Measurements from ENCODE around the gene SNCA. TPM values are rescaled to one million over a fixed set of nuclear protein-coding genes. Genes with fewer than 3 reads are reported as not detected.

The SNCA gene
- total RNA-seq, 1 donor from 2014 or later = not detected

DNA sequence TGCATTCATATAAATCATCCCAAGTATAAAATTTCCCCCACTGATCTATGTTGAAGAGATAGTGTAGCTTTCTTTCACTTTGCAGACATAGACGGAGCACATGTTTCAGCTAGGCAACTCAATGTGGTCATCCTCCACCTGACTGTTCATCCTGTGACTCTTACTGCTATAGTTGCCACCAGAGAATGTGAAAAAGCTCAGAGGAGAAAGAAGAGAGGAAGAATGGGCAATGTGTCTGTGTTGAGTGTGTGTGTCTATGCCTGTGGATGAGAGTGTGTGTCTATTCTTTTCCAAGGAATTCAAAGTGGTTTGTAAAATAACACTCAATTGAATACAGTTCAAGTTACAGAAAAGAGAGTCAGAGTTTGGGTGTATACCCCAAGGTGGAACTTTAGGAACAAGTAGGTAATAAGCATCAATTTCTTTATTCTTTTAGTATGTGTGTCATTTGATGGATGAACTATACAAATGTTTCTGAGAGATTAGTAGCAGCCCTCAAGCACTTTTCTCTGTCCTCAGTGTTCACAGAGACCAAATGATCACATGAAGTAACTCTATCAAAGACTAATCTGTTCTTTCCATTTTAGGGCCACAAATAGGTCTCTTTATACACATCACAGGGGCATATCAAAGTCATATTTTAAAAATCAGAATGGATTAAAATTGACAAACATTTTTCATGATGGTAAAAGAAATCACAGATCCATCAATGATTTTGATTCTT is 2.3 kb downstream of the SNCA start:
- Histone ChIP-seq H3K4me3 (no peak overlapping the region), H3K9me3 (no peaks in the 10 kb centered on the region), H3K27me3 (no peaks in the 10 kb centered on the region), H3K36me3 (no peaks in the 10 kb centered on the region), H3K27ac (no peak overlapping the region), H3K4me1 (no peaks in the 10 kb centered on the region)
- no peak for DNase-seq (ENCODE audit: low spot score in 2 of 2)
- TF ChIP-seq, protein P1, sequence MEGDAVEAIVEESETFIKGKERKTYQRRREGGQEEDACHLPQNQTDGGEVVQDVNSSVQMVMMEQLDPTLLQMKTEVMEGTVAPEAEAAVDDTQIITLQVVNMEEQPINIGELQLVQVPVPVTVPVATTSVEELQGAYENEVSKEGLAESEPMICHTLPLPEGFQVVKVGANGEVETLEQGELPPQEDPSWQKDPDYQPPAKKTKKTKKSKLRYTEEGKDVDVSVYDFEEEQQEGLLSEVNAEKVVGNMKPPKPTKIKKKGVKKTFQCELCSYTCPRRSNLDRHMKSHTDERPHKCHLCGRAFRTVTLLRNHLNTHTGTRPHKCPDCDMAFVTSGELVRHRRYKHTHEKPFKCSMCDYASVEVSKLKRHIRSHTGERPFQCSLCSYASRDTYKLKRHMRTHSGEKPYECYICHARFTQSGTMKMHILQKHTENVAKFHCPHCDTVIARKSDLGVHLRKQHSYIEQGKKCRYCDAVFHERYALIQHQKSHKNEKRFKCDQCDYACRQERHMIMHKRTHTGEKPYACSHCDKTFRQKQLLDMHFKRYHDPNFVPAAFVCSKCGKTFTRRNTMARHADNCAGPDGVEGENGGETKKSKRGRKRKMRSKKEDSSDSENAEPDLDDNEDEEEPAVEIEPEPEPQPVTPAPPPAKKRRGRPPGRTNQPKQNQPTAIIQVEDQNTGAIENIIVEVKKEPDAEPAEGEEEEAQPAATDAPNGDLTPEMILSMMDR (IDR thresholded peaks at IDR 0.05) = no peak
- intact Hi-C loops (cut with DNase I) = no loop called here

DNA sequence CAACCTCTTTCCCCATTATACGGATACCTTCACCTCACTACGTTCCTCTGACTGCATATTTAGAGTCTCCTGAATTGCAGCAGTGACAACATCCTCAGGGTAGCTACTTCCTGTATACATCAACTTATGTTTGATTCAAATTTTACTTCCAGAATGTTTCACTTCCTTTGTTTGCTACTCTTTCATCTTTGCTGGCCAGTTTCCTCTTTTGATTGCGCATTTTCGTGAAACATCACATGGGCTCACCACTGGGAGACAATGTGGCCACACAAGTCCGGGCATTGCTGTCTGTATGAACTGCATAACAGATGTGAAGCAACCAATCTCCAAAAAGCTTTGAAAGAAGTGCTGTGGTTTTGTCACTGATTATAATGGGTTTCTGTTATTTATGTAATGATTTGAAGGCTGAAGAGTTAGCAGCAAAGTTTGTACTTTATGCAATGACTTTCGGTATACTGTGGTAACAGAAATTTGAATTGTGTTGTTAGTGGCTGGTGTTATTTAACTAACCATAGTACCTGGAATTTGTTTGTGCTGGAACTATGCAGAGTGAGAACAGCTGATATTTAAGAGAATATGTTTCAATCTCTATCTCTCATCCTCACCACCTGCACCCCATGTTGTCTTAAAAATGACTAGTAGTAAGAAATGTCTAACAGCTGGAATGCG is 7.4 kb downstream of the SNCA start:
- H3K36me3 ChIP-seq = no peaks in the 10 kb centered on the region
- H3K27ac ChIP-seq = no peak overlapping the region
- TF ChIP-seq, protein P1 (IDR thresholded peaks at IDR 0.05) = no peak
- H3K9me3 ChIP-seq = no peaks in the 10 kb centered on the region
- H3K27me3 ChIP-seq = no peaks in the 10 kb centered on the region
- intact Hi-C loops (cut with DNase I) = no loop called here
- DNase-seq (ENCODE audit: low spot score in 2 of 2) = no peak
- H3K4me1 ChIP-seq = no peaks in the 10 kb centered on the region
- no peak overlapping the region for H3K4me3 ChIP-seq

DNA sequence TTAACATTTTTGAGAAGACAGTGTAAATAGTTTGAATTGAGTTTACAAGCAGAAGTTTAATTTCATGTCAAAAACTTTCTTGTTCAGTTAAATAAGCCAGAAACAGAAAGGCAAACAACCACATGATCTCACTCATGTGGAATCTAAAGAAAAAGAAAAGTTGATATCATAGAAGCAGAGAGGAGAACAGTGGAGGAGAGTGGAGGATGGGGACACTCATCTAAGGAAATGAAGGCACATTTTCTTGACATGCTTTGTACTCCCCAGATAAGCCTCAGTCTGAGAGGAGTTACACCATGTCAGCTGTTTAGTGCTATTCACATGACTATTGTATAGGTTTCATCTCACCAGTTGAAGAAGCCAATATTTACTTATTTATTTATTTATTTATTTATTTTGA is 13.5 kb downstream of the SNCA start:
- no peaks in the 10 kb centered on the region for H3K9me3 ChIP-seq
- H3K36me3 ChIP-seq = no peaks in the 10 kb centered on the region
- no peak for DNase-seq (ENCODE audit: low spot score in 2 of 2)
- no peaks in the 10 kb centered on the region for H3K27me3 ChIP-seq
- intact Hi-C loops (cut with DNase I) = no loop called here
- no peaks in the 10 kb centered on the region for H3K4me1 ChIP-seq
- no peak overlapping the region for H3K4me3 ChIP-seq
- H3K27ac ChIP-seq = no peak overlapping the region
- TF ChIP-seq, protein P1 (IDR thresholded peaks at IDR 0.05) = no peak

DNA sequence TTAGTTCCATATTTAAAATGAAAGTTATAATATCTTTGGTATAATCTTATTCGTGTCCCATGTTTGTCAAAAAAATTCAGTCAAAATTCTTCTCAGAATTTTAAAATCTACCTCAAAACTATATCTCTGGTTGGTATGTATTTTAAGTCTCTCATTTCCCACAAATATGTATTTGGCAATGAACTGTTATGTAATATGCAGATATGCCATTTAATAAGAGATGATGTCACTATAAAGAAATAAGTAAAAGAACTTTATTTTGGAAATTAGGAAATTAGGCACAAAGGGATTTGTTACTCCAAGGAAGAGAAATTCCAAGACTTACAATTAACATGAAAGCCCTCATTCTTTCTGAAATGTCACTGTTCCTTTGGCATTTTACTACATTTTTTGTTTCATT is 15.3 kb downstream of the SNCA start:
- TF ChIP-seq, protein P1 (IDR thresholded peaks at IDR 0.05) = no peak
- Histone ChIP-seq H3K9me3 (no peaks in the 10 kb centered on the region), H3K4me1 (no peaks in the 10 kb centered on the region), H3K4me3 (no peak overlapping the region), H3K27ac (no peak overlapping the region), H3K36me3 (no peaks in the 10 kb centered on the region), H3K27me3 (no peaks in the 10 kb centered on the region)
- DNase-seq (ENCODE audit: low spot score in 2 of 2) = no peak
- intact Hi-C loops (cut with DNase I) = no loop called here

DNA sequence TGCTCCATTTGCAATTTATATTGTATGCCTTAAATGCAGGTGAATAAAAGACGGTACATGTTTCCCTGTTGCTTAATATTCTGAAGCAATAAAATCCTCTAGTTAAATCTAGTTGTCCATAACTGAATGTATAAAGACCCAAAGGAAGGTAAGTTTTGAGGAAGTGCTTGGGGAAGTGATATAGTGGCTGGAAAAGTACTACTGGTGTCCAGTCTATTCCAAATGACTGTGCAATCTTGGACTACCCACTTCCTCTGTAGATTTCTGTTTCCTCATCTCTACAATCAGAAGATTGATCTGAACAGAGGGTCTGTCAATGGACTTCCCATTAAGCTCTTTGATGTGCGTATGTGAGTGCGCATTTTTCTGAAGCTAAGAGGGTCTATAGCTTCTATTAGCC is 17.0 kb downstream of the SNCA start:
- Histone ChIP-seq H3K27ac (no peak overlapping the region), H3K27me3 (no peaks in the 10 kb centered on the region), H3K9me3 (no peaks in the 10 kb centered on the region), H3K4me1 (no peaks in the 10 kb centered on the region), H3K36me3 (no peaks in the 10 kb centered on the region), H3K4me3 (no peak overlapping the region)
- TF ChIP-seq, protein P1 (IDR thresholded peaks at IDR 0.05) = no peak
- DNase-seq (ENCODE audit: low spot score in 2 of 2) = no peak
- intact Hi-C loops (cut with DNase I) = no loop called here

All from ascending aorta (tissue), 2 donors.